HG03432 (cell line): ENCODE data around the gene LOXL1.
A peak's percentile ranks its signal among the peaks of the same experiment; 100 is the strongest.
"Not testable (repeated sequence)": the region's sequence is repeated elsewhere in the genome, so short reads cannot be mapped to it uniquely, and the experiment has no call there.

ENCODE experiments used
- ATAC-seq: cut with Tn5 transposase; IDR thresholded peaks from one replicate; pipeline ENCODE4 v1.9.1; 2021; ENCODE audit warnings: mild to moderate bottlenecking, moderate library complexity; ENCODE audit not compliant: unreplicated experiment

Gene LOXL1

DNA sequence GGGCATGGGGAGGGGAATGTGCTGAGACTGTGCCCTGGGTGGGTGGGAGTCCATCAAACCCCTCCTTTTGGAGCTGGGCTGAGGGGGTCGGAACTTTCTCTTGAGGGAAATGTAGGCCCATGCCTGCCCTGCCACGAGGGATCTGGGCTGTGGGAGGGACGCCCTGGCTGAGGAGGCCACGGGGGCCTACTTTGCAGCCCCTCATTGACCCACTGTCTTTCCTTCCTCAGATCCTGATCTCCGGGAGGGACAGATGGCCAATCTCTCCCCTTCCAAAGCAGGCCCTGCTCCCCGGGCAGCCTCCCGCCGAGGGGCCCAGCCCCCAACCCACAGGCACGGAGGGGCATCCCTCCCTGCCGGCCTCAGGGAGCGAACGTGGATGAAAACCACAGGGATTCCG is 25.3 kb downstream of the LOXL1 start:
- no peak for ATAC-seq

DNA sequence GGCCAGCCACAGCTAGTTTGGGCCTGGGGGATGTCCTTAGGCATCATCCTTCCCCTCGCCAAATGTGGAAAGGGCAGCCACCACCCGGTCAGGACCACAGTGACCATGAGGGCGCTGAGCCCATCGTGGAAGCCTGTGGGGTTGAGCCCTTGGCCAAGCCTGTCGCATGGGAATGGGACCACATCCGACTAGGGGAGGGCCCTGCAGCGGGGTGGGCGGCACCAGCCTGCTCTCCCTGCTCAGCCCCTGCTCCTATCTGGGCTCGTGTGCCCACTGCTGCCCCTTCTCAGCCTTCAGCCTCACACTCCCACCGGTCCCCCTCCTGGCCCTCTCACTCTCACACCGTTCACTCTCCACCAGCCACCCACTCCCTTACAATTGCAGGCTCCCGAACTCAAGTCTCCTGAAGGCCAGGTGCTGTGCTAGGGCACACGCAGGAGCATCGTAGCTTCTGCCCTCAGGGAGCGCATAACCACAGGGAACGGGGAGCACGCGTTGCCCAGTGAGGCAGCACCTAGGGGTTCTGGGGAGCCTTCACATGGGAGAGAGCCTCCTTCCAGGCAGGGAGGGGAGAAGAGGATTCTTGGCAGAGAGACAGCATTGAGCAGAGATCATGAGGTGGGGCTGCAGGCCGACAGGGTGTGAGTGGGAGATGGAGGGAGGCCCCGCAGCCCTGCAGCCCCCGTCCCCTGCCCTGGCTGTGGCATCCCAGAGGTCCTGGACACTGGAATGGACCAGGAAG is 26.1 kb downstream of the LOXL1 start:
- no peak for ATAC-seq

DNA sequence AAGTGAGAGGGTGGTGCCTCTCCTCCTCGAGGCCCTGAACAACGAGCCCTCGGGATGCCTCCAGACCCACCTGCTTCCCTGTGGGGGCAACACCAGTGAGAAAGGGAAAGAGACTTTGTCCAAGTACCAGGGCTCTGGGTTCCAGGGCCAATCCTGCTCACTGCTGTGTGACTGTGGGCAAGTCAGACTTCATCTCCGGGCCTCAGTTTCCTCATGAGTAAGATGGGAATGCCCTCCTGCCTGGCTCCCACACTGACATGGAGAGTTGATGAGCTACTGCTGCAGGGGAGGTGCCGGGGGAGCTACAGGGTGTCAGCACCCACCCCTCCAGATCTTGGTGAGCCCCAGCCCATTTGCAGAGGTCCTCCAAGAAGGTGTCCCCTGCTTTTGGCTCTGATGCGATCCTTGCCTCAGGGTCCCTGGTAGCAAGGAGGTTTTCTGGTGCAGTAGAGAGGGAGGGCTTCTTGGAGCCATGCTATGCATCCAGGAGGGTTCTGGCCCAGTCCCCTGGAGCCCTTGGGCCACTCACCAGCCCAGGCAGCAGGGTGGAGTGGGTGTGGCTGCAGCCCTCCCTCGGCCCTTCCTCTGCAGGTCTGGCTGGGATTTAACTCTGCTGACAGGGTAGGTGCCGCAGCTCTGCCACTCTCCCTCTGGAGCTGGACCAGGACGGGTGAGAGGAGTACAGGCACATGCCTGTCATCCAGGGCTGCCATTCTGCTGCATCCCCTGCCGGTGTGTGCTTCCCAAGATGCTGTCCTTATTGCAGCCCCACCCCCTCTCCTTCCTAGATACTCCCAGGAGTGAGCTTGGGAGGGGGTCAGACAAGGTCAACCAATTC is 26.9 kb downstream of the LOXL1 start:
- ATAC-seq = no peak

DNA sequence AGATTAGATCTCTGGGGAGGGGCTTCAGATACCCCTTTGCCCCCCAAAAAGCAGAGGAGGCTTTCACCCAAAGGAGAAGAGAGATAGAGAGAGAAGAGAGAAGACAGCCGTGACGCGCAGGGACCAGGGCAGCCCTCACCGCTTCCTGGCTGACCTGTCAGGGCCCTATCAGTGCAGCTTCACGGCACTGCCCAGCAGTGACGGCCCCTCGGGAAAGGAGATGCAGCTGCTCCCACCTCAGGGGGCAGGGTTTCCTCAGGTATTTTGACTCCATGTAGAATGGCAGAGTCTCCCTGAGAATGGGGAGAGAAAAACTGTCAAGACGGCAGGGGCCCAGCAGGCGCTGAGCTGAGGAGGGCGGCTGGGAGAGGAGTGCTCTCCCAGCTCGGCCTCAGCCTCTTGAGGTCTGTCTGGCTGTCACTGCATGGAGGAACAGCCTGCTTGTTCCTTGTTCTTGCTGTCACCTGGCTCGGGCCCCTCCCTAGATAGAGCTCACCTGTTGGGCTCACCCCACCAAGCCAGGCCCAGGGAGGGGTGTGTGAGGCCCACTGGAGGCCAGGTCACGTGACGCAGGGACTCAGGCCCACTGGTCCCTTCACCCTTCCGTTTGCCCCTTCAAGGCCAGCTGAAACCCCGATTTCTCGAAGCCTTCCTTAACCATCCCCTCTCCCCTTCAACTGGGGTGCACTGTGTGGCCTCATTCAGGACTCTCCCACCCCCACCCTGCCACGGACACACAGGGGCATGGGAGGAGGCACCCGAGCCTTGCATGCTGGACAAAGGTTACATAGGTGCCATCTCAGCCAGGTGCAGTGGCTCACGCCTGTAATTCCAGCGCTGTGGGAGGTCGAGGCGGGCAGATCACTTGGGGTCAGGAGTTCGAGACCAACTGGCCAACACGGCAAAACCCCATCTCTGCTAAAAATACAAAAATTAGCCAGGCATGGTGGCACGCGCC is 28.2 kb downstream of the LOXL1 start:
- no peak for ATAC-seq

DNA sequence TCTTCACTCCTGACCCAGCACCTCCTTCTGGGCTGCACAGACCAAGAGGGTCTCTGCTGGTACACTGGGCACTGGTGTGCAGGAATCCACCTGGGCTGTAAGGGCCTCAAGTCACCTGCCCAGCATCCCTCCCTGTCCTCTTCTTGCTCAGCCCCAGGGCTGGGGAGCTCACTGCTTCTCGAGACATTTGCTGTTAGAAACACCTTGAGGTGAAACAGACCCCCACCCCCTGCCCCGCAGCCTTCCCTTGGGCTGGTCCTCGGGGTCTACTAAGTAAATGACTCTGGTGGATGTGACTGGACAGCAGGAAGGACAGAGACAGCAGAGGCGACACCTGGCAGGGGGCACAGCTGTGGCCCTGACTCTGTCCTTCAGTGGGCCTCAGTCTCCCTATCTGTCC is 29.1 kb downstream of the LOXL1 start:
- no peak for ATAC-seq

DNA sequence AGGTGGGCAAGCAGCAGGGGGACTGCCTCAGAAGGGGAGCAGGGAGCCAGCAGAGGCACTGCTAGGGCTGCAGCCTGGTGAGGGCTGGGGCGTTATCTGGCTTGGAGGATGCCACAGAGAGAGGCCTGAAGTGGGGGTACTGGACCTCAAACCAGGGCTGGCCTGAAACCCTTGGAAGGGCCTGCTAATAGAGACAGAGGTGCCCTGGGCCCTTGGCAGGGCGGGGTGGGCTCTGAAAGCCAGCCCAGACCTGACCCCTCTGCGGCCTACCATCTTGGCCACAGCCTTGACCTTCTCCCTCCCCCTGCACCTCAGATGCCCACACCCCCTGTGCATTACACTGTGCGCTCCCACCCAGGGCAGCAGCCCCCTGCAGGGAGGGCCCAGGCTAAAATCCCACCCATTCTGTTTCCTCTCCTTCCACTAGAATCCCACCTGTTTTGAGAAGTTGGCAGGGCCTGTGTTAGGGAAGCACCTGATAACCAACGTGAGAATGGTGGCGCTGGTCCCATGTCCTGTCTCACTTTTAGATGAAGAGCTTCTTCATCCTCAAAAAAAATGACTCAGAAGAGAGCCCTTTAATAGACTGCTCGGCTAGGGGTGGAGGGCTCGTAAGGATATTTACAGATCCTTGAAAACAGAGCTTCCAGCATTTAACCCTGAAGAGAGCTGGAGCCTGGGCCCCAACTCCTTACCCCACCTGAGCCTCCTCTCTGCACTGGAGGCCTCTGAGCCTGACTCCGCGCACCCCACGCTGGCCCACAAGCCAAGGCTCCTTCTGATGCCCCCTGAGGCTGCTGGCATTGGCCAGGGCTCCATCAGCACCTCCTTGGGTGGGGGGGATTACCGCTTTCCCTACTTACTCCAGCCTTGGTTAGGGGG is 29.8 kb downstream of the LOXL1 start:
- no peak for ATAC-seq

DNA sequence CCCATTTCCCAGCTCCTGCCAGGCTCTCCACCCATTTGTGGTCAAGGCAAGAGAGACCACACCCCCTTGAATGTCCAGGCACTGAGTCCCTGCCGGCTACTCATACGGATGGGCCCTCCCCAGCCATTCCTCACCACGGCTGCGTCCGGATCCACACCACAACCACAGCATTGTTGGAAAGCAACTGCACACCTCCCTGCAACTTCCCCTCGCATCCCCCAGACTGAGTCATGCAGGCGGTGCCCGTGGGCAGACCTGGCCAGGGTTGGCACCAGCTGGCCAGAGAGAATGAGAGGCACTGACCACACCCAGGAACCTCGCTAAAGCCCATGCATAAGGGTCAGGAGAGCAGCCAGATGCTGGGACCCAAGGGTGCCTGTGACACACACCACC is 30.5 kb downstream of the LOXL1 start:
- ATAC-seq = no peak

DNA sequence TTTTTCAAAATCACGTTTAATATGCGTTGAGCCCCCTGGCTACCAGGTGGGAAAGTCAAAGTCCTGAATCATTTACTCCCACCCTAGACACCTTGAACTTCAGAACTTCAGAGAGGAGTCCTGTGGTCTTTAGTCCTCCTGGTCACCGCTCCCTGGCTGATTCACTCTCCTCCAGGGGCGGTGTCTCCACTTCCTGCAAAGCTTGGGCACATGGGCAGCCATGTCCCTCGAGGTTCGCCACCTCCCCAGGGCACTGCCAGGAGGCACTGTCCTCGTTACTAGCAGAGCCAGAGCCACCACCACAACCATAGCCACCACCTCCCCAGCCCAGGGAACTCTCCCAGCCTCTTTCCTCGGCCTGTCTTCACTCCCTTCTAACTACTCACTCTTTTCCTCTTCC is 31.0 kb downstream of the LOXL1 start:
- ATAC-seq = no peak

DNA sequence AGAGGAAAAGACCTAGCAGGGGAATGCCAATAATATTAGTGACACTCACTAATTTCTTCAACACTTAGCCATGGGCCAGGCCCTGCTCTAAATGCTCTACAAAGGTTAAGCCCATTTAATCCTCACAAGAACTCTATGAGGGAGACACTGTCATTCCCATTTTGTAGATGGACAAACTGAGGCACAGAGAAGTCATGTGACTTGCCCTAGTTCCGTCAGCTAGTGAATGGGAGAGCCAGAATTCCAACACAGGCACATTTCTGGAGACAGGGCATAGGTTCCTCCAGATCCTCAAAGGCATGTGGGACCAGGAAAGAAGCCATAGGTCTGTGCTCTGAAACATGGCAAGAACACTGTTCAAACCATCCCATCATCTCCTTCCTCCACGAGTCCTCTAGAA is 31.5 kb downstream of the LOXL1 start:
- no peak for ATAC-seq

DNA sequence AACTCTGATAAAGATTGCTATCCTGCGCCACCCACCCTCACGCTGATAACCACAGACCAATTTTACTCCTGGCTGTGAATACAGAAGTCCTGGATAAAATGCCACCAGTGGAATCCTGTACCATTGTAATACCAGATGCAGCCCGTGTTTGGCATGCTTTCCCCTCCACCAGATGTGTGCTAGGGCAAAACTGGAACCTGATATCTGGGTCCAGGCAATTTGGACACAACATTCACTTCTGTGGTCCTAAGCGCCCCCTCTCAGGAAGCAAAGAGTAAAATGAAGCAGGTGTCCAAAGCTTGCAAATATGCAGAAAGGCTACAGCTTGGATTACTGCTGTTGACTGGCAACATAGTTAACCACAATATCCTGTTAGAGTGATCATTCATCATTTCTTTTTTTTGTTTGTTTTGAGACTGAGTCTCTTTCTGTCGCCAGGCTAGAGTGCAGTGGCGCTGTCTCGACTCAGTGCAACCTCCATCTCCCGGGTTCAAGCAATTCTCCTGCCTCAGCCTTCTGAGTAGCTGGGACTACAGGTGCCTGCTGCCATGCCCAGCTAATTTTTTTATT is 32.8 kb downstream of the LOXL1 start:
- ATAC-seq = no peak

DNA sequence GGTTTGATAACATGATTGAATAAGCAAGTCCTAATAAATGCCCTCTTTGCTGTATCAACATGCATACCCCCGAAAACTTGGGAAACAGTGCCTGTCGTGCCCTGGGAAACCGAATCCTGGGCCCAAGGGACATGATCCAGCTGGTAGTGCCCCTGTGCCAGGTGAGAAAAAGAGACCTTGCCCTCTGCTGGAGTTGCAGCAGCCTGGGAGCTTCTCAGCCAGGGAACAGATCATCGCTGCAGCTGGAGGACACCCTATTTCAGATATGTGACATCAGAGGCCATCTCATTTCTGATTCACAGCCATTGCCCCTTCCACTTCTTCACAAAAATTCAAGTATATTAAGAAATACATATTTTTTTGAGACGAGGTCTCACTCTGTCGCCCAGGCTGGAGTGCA is 33.5 kb downstream of the LOXL1 start:
- no peak for ATAC-seq

DNA sequence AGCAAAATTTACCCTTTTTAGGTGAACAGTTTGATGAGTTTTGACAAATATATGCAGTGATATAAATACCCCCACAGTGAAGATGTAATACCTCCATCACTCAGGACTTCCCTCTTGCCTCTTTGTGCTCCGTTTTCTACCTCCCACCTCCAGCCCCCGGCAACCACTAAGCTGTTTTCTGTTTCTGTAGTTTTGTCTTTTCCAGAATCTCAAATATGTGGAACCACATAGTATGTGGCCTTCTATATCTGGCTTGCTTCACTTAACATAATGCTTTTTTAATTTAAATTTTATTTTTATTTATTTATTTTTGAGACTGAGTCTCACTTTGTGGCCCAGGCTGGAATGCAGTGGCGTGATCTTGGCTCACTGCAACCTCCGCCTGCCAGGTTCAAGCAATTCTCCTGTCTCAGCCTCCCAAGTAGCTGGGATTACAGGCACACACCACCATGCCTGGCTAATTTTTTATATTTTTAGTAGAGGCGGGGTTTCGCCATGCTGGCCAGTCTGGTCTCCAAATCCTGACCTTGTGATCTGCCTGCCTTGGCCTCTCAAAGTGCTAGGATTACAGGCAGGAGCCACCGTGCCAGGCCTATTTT is 34.3 kb downstream of the LOXL1 start:
- not testable (repeated sequence) for ATAC-seq

DNA sequence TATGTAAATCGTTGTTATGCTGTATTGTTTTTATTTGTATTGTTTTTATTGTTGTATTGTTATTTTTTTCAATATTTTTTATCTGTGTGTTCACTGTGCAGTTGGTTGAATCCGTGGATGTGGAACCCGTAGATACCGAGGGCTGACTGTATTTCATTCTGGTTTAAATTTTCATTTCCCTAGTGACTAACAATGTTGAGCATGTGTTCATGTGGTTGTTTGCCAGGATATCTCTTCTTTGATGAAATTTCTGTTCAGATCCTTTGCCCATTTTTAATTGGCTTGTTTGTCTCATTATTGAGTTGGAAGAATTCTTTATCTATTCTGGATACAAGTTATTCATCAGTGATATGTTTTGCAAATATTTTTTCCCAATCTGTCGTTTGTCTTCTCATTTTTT is 36.2 kb downstream of the LOXL1 start:
- ATAC-seq = no peak

DNA sequence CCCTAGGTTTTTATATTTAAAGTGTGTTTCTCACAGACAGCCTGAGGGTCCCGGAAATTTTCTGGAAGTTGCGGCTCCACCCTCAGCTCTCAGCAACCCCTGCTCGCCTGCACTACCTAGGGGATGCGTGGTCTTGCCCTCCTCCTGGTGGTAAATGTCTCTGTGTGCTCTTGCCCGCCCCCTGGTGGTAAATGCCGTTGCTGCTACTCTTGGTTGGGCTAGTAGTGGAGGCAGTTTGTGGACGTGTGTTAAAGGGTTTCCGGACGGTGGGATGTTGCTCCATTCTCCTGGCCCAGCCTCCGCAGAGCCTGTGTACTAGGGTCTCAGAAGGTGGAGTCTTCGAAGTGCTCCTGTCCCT is 38.5 kb downstream of the LOXL1 start:
- peak; percentile 69 for ATAC-seq

DNA sequence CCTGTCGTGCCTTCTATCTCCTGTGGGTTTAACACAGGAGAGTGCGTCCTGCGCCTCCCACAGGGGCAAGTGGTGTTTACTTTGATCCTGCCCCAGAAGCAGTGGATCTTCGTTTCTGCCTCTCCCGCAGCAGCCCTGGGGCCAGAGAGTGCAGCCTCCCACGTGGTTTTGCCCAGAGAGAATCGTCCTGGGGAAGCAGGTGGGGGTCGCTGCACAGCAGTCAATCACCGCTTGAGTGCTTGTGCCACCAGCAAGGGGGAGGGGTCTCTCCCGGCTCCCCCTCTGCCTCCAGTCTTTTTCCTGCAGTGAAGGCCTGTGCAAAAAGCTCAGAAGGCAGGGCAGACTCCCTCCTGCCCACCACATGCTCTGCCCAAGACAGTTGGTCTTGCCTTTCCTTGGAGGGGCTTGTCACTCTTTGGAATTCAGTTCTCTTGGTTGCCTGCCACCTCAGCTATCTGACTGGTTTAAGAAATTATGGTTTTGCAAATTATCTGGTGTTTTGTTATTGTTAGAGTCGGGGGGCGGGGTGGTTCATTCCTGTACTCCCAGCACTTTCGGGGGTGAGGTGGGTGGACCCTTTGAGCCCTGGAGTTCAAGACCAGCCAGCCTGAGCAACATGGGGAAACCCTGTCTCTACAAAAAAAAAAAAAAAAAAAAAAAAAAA is 39.0 kb downstream of the LOXL1 start:
- ATAC-seq = peak; percentile 22

DNA sequence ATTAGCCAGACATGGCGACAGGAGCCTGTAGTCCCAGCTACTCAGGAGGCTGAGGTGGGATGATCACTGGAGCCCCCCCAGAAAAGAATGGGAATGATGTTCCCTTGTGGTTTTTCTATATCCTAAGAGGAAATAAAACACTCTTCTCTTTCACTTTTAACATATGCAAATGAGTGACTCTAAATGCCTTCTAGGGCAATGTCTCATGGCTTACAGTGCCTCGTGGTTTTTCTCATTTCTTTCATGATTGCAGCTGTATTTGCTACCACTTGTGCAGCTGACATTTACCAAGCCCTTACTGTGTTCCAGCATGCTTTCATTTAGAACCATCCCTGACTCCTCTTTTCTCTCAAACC is 39.5 kb downstream of the LOXL1 start:
- ATAC-seq = peak; percentile 66

DNA sequence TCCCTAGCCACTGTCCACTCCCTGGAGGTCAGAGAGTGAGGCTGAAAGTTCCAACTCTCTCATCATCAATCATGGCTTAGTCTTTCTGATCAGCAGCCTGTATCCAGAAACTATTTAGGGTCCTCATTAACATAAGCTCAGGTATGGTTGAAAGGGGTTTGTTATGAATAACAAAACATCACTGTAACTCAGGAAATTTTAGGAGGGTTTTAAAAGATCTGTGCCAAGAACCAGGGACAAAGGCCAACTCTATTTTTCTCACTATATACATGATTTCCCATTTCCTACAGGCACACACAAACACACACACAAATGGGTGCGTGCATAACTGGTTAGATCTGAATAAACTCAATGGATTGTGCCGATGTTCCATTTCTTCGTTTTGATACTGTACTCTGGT is 42.2 kb downstream of the LOXL1 start:
- no peak for ATAC-seq

DNA sequence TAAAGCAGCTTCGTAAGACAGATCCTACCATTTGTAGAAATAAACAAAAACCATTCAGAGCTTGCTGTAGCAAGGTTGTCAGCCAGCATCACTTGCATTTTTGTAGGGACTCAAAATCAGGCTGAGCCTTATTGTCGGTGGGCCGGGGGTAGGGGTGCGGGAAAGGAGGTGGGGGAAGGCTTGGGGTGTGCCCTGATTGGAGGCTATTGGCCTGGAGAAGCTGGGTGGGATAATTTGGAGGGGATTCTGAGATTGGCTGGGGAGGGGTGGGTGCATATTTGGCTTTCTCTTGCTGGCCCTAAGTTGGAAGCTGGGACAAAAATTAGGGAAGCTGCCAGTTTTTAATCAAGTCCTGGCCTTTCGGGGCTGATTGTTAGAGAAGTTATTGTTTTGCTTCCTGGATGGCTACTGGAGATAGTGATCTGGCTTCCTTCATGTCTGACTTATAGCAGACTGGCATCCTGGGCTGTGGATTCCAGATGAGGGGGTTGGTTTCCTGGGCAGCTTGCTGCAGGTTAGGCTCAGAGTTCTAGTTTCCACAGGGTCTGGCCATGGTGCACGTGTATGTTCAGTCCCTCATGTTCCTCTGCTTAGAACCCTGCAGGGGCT is 43.0 kb downstream of the LOXL1 start:
- no peak for ATAC-seq
